Rectal smooth muscle tissue (tissue), 1 donor: ENCODE results near the gene HOXB7.

Source experiments
- H3K27ac ChIP-seq: one replicate; pipeline ENCODE4 v1.7.0; 2013; ENCODE audit warnings: low read depth, low read length, inconsistent platforms
- H3K27me3 ChIP-seq: one replicate; pipeline ENCODE4 v1.7.0; 2013; ENCODE audit warnings: low read length; ENCODE audit not compliant: control insufficient read depth, insufficient read depth
- H3K36me3 ChIP-seq: one replicate; pipeline ENCODE4 v1.7.0; 2013; ENCODE audit warnings: low read length; ENCODE audit not compliant: control insufficient read depth, insufficient read depth
- H3K4me1 ChIP-seq: one replicate; pipeline ENCODE4 v1.7.0; 2013; ENCODE audit warnings: low read length; ENCODE audit not compliant: control insufficient read depth, insufficient read depth
- H3K4me3 ChIP-seq: one replicate; pipeline ENCODE4 v1.7.0; 2013; ENCODE audit warnings: low read length
- H3K9ac ChIP-seq: one replicate; pipeline ENCODE4 v1.7.0; 2013; ENCODE audit warnings: low read length

HOXB7 gene

GRCh38 chr17:48642059-48642842 is 31.4 kb upstream of the HOXB7 start:
- Histone ChIP-seq H3K27me3 (peaks cover 30% of the 10 kb centered on the region), H3K27ac (no peak overlapping the region), H3K36me3 (no peaks in the 10 kb centered on the region), H3K4me1 (no peaks in the 10 kb centered on the region), H3K4me3 (peak overlapping the region; percentile 52), H3K9ac (no peak overlapping the region)

GRCh38 chr17:48641541-48642058 is 30.8 kb upstream of the HOXB7 start:
- H3K27ac ChIP-seq = no peak overlapping the region
- no peak overlapping the region for H3K9ac ChIP-seq
- peaks cover 30% of the 10 kb centered on the region for H3K27me3 ChIP-seq
- no peaks in the 10 kb centered on the region for H3K36me3 ChIP-seq
- peak overlapping the region; percentile 35 for H3K4me3 ChIP-seq
- H3K4me1 ChIP-seq = no peaks in the 10 kb centered on the region

GRCh38 chr17:48640858-48641180 is 30.0 kb upstream of the HOXB7 start:
- Histone ChIP-seq H3K4me3 (no peak overlapping the region), H3K27me3 (peaks cover 23% of the 10 kb centered on the region), H3K9ac (no peak overlapping the region)

GRCh38 chr17:48639982-48640857 is 29.4 kb upstream of the HOXB7 start:
- no peak overlapping the region for H3K4me3 ChIP-seq
- H3K27me3 ChIP-seq = peaks cover 20% of the 10 kb centered on the region
- no peak overlapping the region for H3K9ac ChIP-seq
- H3K36me3 ChIP-seq = no peaks in the 10 kb centered on the region
- H3K4me1 ChIP-seq = no peaks in the 10 kb centered on the region
- H3K27ac ChIP-seq = no peak overlapping the region

More at GRCh38 chr17:48640858-48641180, 30.0 kb upstream of the HOXB7 start:
- H3K36me3 ChIP-seq = no peaks in the 10 kb centered on the region
- H3K27ac ChIP-seq = no peak overlapping the region
- no peaks in the 10 kb centered on the region for H3K4me1 ChIP-seq

GRCh38 chr17:48639136-48639535 is 28.3 kb upstream of the HOXB7 start:
- Histone ChIP-seq H3K27ac (no peak overlapping the region), H3K27me3 (peaks cover 29% of the 10 kb centered on the region), H3K4me1 (no peaks in the 10 kb centered on the region)

GRCh38 chr17:48637323-48638260 is 26.8 kb upstream of the HOXB7 start:
- Histone ChIP-seq H3K9ac (no peak overlapping the region), H3K4me3 (no peak overlapping the region), H3K36me3 (no peaks in the 10 kb centered on the region), H3K27ac (no peak overlapping the region), H3K27me3 (peaks cover 34% of the 10 kb centered on the region), H3K4me1 (no peaks in the 10 kb centered on the region)

More at GRCh38 chr17:48639136-48639535, 28.3 kb upstream of the HOXB7 start:
- H3K9ac ChIP-seq = no peak overlapping the region
- no peaks in the 10 kb centered on the region for H3K36me3 ChIP-seq
- H3K4me3 ChIP-seq = peak overlapping the region; percentile 41

- Histone ChIP-seq H3K4me3 (no peak overlapping the region), H3K27ac (no peak overlapping the region), H3K36me3 (no peaks in the 10 kb centered on the region), H3K4me1 (no peaks in the 10 kb centered on the region), H3K9ac (no peak overlapping the region), H3K27me3 (peaks cover 33% of the 10 kb centered on the region)
Observed at GRCh38 chr17:48636177-48637018, 25.6 kb upstream of the HOXB7 start.

- Histone ChIP-seq H3K9ac (no peak overlapping the region), H3K36me3 (no peaks in the 10 kb centered on the region), H3K27me3 (peaks cover 43% of the 10 kb centered on the region), H3K4me1 (no peaks in the 10 kb centered on the region), H3K4me3 (no peak overlapping the region), H3K27ac (no peak overlapping the region)
Observed at GRCh38 chr17:48634493-48635208, 23.8 kb upstream of the HOXB7 start.

GRCh38 chr17:48633266-48633677 is 22.5 kb upstream of the HOXB7 start:
- Histone ChIP-seq H3K9ac (peak overlapping the region; percentile 10), H3K36me3 (no peaks in the 10 kb centered on the region), H3K4me3 (peak overlapping the region; percentile 5), H3K4me1 (no peaks in the 10 kb centered on the region), H3K27me3 (peaks cover 49% of the 10 kb centered on the region), H3K27ac (no peak overlapping the region)

GRCh38 chr17:48632579-48633265 is 21.9 kb upstream of the HOXB7 start:
- Histone ChIP-seq H3K4me3 (peak overlapping the region; percentile 5), H3K9ac (no peak overlapping the region)

More at GRCh38 chr17:48632579-48633265, 21.9 kb upstream of the HOXB7 start:
- Histone ChIP-seq H3K36me3 (no peaks in the 10 kb centered on the region), H3K27me3 (peaks cover 52% of the 10 kb centered on the region), H3K27ac (no peak overlapping the region), H3K4me1 (no peaks in the 10 kb centered on the region)
